Effector CD8-positive, alpha-beta T cell (primary cell): Measurements from ENCODE around the gene WFDC8.
"Not testable (repeated sequence)": the region's sequence is repeated elsewhere in the genome, so short reads cannot be mapped to it uniquely, and the experiment has no call there.

Experiments
- DNase-seq: peaks from one replicate; lab custom pipeline; 2025; lab: John Stamatoyannopoulos, UW
- total RNA-seq, 4 experiments: gene quantifications; one replicate each; lab custom pipeline; 2026; lab: John Stamatoyannopoulos, UW

WFDC8 gene
- 0 reads per million in 4 experiments for total RNA-seq

DNA sequence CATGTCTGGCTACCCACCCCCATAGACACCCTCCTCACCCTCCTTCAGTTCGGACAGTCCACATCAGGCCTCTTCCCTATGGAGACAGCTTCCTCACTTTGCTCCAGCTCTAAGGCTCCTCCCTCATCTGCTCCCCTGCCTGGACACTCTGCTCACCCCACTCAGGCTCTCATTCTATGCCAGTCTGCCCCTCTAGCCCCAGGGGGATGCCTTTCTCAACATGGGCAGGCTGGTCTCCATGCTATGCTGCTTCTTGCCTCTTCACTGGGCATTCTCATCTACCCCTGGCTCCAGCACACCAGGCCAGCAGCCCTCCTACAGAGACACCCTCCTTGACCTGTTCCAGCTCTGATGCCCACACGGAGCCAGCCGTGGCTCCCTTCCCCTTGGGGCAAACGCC is at the start of gene WFDC8:
Gene WFDC8 (minus strand): TSS at position 101 of the 400 bp plus-strand sequence. CDS start 37 bp downstream, at position 64.
- no peak for DNase-seq

DNA sequence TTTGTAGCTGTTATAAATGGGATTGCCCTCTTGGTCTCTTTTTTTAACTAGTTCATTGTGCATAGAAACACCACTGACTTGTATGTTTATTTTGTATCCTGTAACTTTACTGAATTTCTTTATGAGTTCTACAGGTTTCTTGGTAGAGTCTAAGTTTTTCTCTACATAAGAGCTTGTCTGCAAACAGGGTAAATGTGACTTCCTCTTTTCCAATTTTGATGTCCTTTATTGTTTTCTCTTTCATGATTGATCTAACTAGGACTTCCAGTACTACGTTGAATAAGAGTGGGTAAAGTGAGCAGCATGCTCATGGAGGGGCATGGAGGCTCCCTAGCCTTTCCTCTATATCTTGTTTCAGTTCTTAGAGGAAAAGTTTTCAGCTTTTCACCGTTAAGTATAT is 47.5 kb upstream of the WFDC8 start:
- no peak for DNase-seq

DNA sequence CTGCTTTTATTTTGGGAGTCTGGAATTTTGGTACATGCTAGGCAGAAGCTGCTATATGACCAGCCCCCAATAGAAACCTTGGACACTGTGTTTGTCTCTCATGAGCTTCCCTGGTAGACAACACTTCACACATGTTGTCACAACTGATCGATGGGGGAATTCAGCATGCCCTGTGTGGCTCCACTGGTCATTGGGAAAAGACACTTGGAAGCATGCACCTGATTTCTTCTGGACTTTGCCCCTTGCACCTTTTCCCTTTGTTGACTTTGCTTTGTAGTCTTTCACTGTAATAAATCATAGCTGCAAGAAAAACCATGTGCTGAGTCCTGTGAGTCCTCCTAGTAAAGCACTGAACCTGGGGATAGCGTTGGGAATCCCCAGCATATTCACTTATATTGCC is 42.5 kb upstream of the WFDC8 start:
- DNase-seq, result no peak

DNA sequence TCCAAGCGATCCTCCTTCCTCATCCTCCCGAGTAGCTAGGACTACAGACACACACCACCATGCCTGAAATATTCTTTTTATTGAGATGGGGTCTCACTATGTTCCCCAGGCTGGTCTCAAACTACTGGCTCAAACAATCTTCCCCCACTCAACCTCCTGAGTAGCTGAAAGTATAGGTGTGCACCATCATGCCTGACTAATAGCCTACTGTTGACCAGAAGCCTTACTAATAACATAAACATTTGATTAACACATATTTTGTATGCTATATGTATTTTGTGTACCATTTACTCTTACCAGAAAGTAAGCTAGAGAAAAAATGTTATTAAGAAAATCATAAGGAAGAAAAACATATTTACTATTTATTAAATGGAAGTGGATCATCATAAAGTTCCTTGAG is 38.5 kb upstream of the WFDC8 start:
- no peak for DNase-seq

DNA sequence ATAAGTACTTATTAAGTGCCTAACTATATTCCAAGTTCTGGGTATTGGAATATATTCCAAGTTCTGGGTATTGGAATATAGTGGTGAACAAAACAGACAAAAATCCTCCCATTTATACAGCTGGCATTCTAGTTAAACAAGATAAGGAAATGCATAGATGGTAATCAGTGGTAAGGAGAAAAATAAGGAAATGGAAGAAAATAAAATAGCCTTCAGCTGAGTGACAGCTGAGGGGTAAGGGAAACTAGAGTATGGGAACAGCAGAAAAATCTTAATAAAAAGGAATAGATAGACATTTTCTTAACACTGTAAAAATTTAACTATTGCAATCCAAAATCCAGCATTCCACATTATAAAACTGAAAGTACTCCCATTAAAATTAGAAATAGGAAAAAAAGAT is 33.2 kb upstream of the WFDC8 start:
- no peak for DNase-seq

DNA sequence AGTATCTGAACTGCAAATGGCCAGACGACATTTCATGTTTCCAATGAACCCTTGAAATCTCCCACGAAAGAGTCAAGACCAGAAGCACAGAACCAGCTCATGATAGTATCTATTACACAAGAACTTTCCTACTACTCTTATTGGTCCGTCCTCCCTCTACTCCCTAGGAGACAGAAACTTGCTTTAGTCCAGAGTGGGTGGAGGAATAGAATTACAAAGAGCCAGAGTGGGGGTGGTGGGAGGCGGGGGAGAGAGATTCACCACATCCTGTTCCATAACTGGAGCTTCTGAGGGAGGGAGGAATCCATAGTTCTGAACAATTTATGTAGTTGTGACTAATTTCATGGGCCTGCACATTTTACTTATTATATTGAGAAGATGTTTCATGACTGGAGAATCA is 32.0 kb upstream of the WFDC8 start:
- no peak for DNase-seq

DNA sequence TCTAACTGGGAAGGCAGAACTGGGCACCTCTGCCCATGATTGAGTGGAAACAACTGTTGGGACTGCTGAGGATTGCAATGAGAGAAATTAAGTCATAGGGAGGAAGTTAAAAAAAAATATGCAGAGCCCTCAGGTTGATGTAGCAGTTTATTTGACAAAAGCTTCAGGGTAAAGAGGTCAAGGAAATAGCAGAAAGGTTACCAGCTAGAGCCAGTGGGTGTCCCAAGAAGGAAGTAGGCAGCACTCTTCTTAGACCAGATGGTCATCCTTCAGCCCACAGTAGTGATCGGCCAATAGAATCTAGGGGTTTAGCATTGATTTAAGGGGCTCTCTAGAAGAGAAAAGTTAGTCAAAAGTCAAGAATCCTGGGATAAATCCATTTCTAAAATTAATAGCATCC is 28.7 kb upstream of the WFDC8 start:
- DNase-seq, result no peak

DNA sequence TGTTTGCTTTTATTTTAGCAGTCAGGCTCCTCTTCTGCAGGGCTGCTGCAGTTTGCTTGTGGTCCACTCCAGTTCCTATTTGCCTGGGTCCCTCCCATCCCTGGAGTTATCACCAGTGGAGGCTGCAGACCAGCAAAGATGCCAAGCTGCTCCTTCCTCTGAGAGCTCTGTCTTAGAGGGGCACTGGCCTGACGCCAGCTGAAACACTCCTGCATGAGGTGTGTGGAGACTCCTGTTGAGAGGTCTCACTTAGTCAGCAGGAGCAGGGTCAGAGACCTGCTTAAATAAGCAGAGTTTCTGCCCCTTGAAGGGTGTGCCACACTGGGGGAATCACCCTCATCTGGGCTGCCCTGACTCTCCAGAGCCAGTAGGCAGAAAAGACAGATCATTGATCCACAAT is 16.2 kb upstream of the WFDC8 start:
- no peak for DNase-seq

DNA sequence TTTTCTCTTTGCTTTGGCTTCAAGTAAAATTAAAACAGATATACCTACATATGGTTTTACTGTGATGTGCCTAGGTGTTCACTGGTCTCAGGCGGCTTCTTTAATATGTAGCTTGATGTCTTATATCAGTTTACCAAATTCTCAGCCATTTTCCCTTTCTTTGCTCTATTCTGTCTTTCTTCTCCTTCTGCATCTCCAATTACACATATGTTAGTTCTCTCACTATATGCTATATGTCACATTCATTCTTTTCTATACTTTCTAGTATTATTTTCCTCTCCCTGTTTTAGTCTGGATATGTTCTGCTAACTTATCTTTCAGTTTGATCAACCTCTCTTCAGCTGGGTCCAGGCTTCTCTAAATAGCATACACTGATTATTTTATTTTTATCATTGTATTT is 14.4 kb upstream of the WFDC8 start:
- DNase-seq, result no peak

DNA sequence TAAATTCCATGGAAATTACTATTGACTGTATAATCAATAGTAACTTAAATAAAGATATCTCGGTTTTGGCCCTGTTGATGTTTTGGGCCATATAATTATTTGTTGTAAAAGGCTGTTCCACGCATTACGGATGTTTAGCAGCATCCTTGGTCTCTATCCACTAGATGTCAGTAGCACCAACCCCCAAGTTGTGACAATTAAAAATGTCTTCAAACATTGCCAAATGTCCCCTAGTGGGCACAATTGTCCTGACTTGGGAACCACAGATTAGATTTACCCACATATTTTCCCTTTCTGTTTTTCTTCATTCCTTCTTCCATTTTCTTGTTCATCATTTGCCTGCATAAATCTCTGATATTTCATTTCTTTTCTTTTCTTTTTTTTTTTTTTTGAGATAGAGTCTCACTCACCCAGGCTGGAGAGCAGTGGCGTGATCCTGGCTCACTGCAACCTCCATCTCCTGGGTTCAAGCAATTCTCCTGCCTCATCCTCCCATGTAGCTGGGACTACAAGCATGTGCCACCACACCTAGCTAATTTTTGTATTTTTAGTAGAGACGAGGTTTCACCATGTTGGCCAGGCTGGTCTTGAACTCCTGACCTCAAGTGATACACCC is 13.6 kb upstream of the WFDC8 start:
- DNase-seq, result no peak

DNA sequence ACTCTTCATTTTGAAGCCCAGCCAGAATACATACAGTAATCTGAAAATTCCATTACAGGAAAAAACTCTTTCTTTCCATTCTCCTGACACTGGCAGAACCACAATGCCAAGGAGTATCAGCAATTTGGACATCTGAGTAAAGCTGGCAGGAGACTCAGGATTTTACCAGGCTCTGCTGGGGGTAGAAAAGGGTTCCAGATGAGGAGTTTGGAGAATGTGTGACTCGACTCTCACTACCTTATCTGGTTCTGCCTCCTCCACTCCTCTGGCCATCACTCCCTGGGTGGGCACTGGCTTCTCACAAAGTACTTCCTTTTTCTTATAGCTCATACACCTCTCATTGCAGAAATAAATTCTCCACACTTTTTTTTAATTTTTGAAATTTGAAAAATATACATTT is 10.6 kb upstream of the WFDC8 start:
- DNase-seq, result no peak

DNA sequence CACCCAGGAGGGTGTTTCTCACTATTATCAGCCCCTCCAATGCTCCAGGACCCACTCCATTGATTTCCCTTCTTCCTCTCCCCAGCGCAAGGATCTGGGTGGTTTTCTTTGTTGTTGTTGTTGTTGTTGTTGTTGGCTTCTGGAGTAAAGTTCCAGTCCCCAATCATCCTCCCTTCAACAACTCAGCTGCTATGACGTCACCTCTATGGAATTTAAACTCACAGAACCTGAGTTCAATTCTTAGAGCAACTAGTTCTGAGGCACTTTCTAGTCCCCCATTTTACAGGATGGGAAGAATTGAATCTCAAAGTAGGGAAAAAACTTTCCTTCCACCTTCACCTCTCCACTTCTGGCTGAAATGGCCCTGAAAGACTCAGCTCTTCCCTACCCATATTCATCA is 9.7 kb upstream of the WFDC8 start:
- DNase-seq, result no peak

DNA sequence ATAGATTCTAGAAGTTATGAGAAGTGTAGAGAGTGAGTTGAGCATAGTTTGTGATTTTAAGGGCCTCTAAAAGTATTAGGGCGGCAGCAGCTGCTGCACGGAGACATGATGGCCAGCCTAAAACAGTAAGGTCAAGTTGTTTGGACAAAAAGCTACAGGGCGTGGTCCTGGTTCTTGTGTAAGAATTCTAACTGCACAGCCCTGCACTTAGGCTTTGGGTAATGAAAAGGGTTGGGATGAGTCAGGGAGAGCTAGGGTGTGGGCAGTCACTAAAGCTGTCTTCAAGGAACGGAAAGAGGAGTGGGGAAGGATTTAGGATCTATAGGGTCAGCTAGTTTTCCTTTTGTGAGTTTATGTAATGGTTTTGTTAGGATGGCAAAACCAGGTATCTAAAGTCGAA is 6.9 kb upstream of the WFDC8 start:
- DNase-seq, result not testable (repeated sequence)

DNA sequence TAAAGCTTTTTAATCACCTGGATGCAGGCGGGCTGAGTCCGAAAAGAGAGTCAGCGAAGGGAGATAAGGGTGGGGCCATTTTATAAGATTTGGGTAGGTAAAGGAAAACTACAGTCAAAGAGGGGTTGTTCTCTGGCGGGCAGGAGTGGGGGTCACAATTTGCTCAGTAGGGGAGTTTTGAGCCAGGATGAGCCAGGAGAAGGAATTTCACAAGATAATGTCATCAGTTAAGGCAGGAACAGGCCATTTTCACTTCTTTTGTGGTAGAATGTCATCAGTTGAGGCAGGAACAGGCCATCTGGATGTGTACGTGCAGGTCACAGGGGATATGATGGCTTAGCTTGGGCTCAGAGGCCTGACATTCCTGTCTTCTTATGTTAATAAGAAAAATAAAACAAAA is 5.2 kb upstream of the WFDC8 start:
- DNase-seq, result not testable (repeated sequence)

DNA sequence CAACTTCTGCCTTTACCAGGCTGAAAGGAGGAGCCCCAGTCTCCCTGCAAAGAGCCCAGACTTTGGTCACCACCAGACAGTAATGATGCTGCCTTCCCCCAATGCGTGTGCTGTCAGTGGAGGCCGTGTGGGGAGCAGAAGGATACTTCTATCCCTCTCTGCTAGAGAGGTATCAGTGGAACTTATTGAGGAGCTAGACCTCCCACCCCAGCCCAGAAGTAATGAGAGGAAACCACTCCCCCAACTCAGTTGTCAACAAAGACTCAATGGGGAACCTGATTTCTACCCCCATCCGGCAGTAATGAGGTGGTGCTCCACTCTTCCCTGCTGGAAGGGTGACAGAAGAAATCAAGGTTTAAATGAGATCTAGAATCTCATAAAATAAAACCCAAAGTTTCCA is 4.4 kb upstream of the WFDC8 start:
- DNase-seq, result no peak

DNA sequence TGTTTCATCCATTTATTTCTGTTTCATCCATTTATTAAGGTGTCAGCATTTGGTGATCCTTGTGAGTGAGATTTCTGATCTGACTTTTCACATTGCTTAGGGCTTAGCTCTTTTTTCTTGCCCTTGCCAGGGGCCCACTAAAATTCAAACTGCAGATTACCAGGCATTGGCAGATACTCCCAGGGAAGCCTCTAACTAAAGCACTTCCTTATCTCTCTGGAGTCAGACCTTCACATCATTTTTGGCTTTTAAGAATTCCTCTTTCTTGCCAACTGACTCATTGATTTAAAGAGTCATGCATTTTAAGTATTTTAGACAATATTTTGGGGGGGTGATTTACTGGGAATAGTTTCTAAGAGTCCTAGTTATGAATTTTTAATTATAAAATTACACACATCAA is 2.6 kb upstream of the WFDC8 start:
- DNase-seq, result no peak

DNA sequence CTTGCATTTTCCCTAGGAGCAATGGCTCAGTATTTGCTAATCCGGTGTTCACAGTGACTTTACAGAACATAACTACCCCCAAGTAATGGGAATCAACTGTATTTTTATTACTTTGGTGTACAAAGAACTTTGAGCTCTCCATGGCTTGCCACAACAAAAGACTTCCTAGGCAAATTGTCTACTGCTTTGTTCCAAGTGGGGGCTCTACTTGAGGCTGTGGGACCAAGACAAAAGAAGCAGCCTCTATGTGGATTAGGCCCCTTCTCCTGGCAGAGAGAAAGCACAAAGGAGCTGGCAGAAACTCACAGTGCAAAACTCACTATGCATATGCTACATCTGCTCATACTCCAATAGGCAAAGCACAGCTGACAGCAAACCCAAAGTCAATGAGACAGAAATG is 853 bp downstream of the WFDC8 start:
- DNase-seq, result no peak

DNA sequence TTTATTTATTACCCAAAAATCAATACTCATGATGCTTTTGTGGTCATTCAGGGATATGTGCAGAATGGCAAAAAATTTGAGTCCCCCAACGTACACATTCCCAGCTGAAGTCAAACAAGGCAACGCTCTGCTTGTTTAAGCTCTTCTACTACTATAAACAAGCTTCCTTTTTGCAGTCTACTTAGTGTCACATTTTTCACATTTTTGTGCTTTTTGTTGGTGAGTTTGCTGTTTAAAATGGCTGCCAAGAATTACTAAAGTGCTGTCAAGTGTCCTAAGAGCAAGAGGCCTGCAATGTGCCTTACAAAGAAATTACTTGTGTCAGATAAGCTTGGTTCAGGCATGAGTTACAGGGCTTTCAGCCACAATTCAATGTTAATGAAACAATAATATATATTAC is 2.1 kb downstream of the WFDC8 start:
- no peak for DNase-seq

DNA sequence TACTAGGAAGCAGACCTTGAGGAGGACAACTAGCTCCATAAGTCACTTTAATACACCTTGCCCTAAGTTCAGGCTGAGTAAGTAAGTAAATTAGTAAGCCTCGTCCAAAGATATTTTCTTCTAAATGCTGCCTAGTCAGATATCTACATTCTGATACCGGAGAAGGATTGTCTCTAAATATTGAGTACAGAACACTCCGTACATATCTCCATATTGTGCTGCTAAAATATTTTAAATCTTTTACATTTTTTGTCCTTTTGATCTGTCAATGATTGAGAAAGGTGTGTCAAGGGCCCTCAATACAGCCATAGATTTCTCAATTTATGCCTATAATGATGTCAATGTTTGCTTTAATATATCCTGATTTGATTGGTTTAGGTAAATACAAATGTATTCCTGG is 3.2 kb downstream of the WFDC8 start:
- no peak for DNase-seq

DNA sequence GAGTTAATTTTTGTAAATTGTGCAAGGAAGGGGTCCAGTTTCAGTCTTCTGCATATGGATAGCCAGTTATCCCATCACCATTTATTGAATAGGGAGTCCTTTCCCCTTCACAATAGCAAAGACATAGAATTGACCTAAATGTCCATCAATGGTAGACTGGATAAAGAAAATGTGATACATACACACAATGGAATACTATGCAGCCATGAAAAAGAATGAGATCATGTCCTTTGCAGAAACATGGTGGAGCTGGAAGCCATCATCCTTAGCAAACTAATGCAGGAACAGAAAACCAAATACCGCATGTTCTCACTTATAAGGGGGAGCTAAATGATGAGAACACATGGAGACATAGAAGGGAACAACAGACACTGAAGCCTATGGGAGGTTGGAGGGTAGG is 9.4 kb downstream of the WFDC8 start:
- not testable (repeated sequence) for DNase-seq

DNA sequence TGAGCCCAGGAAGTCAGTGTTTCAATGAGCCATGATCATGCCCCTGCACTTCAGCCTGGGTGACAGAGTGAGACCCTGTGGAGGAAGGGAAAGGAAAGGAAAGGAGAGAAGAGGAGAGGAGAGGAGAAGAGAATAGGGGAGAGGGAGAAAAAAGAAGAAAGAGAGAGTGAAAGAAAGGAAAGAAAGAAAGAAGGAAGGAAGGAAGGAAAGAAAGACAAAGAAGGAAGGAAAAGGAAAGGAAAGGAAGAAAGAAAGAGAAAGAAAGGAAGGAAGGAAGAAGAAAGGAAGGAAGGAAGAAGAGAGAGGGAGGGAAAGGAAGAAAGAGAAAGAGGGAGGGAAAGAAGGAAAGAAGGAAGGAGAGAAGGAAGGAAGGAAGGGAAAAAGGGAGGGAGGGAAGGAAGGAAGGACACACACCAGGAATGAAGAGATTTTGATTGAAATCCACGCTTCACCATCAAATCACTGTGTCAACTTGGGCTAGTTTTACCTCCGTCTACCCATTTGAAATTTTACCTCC is 14.3 kb downstream of the WFDC8 start:
- no peak for DNase-seq

DNA sequence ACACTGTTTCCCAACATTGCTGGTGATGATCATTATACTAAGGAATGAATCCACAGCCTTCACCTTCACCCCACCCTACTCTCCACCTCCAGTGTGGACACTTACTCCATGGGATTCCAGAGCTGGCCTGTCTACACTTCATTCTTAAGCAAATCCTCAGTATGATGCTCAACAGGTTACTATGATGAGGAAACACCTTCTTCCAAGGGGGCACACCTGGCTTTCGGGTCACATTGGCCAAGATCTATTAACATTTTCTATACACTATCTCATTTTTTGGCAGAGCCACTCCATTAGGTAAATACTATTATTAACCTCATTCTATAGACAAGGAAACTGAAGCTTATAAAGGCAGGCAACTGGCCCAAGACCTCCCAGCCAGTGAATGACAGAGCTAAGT is 23.9 kb downstream of the WFDC8 start:
- DNase-seq, result no peak

DNA sequence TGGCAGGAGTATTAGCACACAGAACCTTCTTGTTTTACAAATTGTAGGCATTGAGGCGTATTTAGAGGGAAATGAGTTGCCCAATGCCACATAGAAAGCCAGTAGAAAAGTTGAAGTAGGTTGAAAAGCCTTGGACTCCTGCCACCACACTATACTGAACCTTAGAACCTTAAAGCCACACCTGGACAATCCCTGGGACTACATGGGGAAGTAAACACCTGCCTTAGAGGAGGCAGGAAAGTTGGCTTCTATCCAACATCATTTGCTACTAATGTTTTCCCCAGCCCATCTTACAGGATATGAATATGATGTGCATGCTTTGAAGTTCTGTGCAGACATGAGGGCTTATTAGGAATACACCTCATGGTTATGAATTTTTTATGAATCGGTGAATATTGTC is 26.6 kb downstream of the WFDC8 start:
- DNase-seq, result no peak

DNA sequence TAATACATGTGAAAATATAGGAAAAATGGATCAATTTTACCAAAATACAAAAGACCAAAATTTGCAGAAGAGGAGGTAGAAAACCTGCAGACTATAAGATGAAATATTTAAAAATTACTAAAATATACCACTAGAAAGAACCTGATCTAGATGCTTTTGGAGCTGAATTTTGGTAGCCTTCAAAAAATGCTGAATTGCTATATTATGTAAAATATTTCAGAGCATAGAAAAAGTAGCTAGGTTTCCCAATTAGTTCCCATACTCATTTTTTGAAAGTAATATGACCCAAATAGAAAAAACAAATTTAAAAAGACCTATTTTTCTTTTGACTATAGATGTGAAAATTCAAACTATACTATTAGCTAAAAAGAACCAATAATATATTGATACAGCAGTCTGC is 28.3 kb downstream of the WFDC8 start:
- DNase-seq, result no peak
